ENCODE data around the gene INHBC. TPM values are rescaled to one million over a fixed set of nuclear protein-coding genes. Genes with fewer than 3 reads are reported as not detected.

The INHBC gene
- total RNA-seq, 1 donor from 2014 or later: not detected

DNA sequence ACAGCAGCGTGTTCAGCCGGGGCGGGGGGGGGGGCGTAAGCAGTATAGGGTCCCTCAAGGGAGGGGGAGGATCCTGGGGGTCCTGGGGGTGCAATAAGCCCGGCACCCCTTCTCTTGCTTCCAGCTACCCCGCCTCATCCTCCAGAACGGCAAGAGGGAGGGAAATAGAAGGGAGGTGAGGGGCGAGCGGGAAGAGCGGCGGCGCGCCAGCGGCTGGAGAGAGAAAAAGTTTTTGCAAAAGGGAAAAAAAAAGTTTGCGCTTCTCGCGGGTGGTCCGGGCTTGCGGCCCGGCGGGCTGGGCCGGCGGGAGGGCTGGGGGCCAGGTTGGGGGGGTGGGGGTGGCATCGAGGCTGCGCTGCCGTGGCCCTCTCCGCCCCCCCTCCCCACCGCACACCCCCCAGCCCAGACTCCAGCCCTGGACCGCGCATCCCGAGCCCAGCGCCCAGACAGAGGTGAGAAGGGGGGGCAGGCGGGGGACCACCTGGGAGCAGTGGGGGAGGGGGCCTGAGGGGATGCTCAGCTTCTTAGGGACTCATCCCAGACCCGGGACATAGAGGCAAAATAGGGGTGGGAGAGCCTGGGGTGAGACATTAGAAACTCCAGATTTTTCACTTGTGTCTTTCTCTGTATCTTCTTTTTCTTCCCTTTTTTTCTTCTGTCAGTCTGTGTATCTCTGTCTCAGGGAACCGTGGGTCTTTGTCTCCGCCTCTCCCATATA lies 25.3 kb downstream of the INHBC start, which contains the start of gene GLI1:
TSS of gene GLI1 (plus strand) at position 36 of the 718 bp plus-strand sequence. CDS start 3,907 bp downstream, outside the sequence.
- Mint-ChIP-seq H3K27ac (ENCODE audit: unreplicated experiment) (peak within 1 kb of the TSS; percentile 97), H3K4me3 (ENCODE audit: unreplicated experiment) (peak within 1 kb of the TSS; percentile 95), H3K9me3 (ENCODE audit: low read depth) (no peaks in the 10 kb centered on the region), H3K27me3 (ENCODE audit: low read depth) (no peaks in the 10 kb centered on the region), H3K36me3 (ENCODE audit: low read depth) (no peaks in the 10 kb centered on the region), H3K4me1 (ENCODE audit: low read depth) (peaks cover 60% of the 10 kb centered on the region)
- TF ChIP-seq CTCF (IDR thresholded peaks at IDR 0.05): no peak
- no peak for DNase-seq (ENCODE audit: low spot score)

GRCh38 chr12:57460468-57460784 lies 25.8 kb downstream of the INHBC start:
- Mint-ChIP-seq H3K4me1 (ENCODE audit: low read depth) (peaks cover 55% of the 10 kb centered on the region), H3K9me3 (ENCODE audit: low read depth) (no peaks in the 10 kb centered on the region), H3K36me3 (ENCODE audit: low read depth) (no peaks in the 10 kb centered on the region), H3K27me3 (ENCODE audit: low read depth) (no peaks in the 10 kb centered on the region), H3K27ac (ENCODE audit: unreplicated experiment) (peak overlapping the region; percentile 88), H3K4me3 (ENCODE audit: unreplicated experiment) (peak overlapping the region; percentile 95)
- no peak for DNase-seq (ENCODE audit: low spot score)
- no peak for TF ChIP-seq CTCF (IDR thresholded peaks at IDR 0.05)

DNA sequence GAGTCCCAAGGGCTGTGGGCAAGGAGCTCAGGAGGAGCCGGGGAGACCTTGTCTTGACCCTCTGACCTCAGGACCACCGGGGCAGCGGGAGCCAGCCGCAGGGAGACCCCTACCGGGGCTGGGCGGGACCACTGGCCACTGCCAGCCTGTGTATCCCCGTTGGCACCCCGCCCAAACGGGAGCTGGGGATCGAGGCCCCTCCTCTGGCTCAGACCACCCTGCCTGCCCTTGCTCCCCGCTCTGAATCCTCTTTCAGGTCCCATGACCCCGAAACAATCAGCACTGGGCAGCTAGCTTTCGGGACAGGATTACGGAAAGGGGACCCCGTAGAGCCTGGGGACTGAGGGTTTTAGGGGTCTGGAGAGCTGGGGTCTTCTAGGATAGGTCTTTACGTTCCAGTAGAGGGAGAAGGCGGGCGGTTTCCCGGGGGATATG lies 26.3 kb downstream of the INHBC start:
- H3K9me3 Mint-ChIP-seq (ENCODE audit: low read depth): no peaks in the 10 kb centered on the region
- no peak for DNase-seq (ENCODE audit: low spot score)
- no peak for TF ChIP-seq CTCF (IDR thresholded peaks at IDR 0.05)
- H3K36me3 Mint-ChIP-seq (ENCODE audit: low read depth): no peaks in the 10 kb centered on the region
- H3K4me3 Mint-ChIP-seq (ENCODE audit: unreplicated experiment): peak overlapping the region; percentile 95
- no peaks in the 10 kb centered on the region for H3K27me3 Mint-ChIP-seq (ENCODE audit: low read depth)
- peaks cover 50% of the 10 kb centered on the region for H3K4me1 Mint-ChIP-seq (ENCODE audit: low read depth)
- H3K27ac Mint-ChIP-seq (ENCODE audit: unreplicated experiment): no peak overlapping the region

DNA sequence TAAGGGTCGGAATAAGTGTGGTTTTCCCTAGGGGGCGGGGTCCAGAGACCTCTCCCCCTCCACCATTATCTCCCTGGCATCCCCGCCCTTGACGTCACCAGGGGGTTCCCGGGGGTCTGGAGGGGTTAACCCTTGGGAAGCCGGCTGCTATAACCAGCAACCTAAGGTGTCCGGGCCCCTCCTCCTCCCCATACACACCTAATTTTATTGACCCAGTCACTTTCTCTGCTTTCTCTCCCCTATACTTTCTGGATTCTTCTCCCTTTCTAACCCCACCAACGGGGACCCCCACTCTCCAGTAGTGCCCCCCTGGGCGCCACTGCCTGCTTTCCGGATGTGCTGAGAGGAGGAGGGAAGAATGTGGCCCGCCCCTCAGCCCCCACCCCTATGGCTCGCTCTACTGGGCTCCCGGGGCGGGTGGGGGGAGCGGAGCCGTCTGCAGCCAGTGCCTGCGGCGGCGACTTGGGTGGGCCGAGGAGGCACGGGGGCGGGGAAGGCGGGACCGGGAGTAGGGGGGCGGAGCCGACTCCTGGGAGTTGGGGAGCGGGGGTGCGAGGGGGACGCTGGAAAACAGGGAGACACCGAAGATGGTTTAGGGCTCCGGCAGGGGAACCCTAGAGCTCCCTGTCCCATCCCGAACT lies 26.8 kb downstream of the INHBC start:
- H3K9me3 Mint-ChIP-seq (ENCODE audit: low read depth): no peaks in the 10 kb centered on the region
- H3K27ac Mint-ChIP-seq (ENCODE audit: unreplicated experiment): peak overlapping the region; percentile 54
- peaks cover 45% of the 10 kb centered on the region for H3K4me1 Mint-ChIP-seq (ENCODE audit: low read depth)
- no peaks in the 10 kb centered on the region for H3K27me3 Mint-ChIP-seq (ENCODE audit: low read depth)
- peak; percentile 90 for DNase-seq (ENCODE audit: low spot score)
- TF ChIP-seq CTCF (IDR thresholded peaks at IDR 0.05): no peak
- no peaks in the 10 kb centered on the region for H3K36me3 Mint-ChIP-seq (ENCODE audit: low read depth)
- peak overlapping the region; percentile 95 for H3K4me3 Mint-ChIP-seq (ENCODE audit: unreplicated experiment)

GRCh38 chr12:57461917-57462250 lies 27.3 kb downstream of the INHBC start:
- Mint-ChIP-seq H3K36me3 (ENCODE audit: low read depth) (no peaks in the 10 kb centered on the region), H3K27ac (ENCODE audit: unreplicated experiment) (peak overlapping the region; percentile 85), H3K27me3 (ENCODE audit: low read depth) (no peaks in the 10 kb centered on the region), H3K9me3 (ENCODE audit: low read depth) (no peaks in the 10 kb centered on the region), H3K4me1 (ENCODE audit: low read depth) (peaks cover 40% of the 10 kb centered on the region), H3K4me3 (ENCODE audit: unreplicated experiment) (peak overlapping the region; percentile 95)
- TF ChIP-seq CTCF (IDR thresholded peaks at IDR 0.05): no peak
- no peak for DNase-seq (ENCODE audit: low spot score)
